ENCODE measurements around the gene NAV2.
A peak's percentile ranks its signal among the peaks of the same experiment; 100 is the strongest.

The NAV2 gene

GRCh38 chr11:19742588-19743292, 30.1 kb downstream of the NAV2 start:
- H3K4me3 ChIP-seq (replicated peaks; ENCODE audit: low read depth, low read length), result no peak overlapping the region
- peak; percentile 86 for DNase-seq (ENCODE audit: low read depth)
- TF ChIP-seq, protein P1, sequence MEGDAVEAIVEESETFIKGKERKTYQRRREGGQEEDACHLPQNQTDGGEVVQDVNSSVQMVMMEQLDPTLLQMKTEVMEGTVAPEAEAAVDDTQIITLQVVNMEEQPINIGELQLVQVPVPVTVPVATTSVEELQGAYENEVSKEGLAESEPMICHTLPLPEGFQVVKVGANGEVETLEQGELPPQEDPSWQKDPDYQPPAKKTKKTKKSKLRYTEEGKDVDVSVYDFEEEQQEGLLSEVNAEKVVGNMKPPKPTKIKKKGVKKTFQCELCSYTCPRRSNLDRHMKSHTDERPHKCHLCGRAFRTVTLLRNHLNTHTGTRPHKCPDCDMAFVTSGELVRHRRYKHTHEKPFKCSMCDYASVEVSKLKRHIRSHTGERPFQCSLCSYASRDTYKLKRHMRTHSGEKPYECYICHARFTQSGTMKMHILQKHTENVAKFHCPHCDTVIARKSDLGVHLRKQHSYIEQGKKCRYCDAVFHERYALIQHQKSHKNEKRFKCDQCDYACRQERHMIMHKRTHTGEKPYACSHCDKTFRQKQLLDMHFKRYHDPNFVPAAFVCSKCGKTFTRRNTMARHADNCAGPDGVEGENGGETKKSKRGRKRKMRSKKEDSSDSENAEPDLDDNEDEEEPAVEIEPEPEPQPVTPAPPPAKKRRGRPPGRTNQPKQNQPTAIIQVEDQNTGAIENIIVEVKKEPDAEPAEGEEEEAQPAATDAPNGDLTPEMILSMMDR (IDR thresholded peaks at IDR 0.05; ENCODE audit: low read length, missing control alignments), result peak; percentile 85

GRCh38 chr11:19743622-19744021, 31.0 kb downstream of the NAV2 start:
- TF ChIP-seq, protein P1 (IDR thresholded peaks at IDR 0.05; ENCODE audit: low read length, missing control alignments), result no peak
- DNase-seq (ENCODE audit: low read depth), result no peak
- no peak overlapping the region for H3K4me3 ChIP-seq (replicated peaks; ENCODE audit: low read depth, low read length)

- DNase-seq (ENCODE audit: low read depth), result no peak
- H3K4me3 ChIP-seq (replicated peaks; ENCODE audit: low read depth, low read length), result no peak overlapping the region
- TF ChIP-seq, protein P1 (IDR thresholded peaks at IDR 0.05; ENCODE audit: low read length, missing control alignments), result no peak
These were observed 31.5 kb downstream of the NAV2 start for GRCh38 chr11:19744130-19744529.

- H3K4me3 ChIP-seq (replicated peaks; ENCODE audit: low read depth, low read length), result no peak overlapping the region
- TF ChIP-seq, protein P1 (IDR thresholded peaks at IDR 0.05; ENCODE audit: low read length, missing control alignments), result no peak
- no peak for DNase-seq (ENCODE audit: low read depth)
These were observed 33.4 kb downstream of the NAV2 start for GRCh38 chr11:19746086-19746485.

GRCh38 chr11:19747634-19748033, 35.0 kb downstream of the NAV2 start:
- TF ChIP-seq, protein P1 (IDR thresholded peaks at IDR 0.05; ENCODE audit: low read length, missing control alignments), result no peak
- no peak for DNase-seq (ENCODE audit: low read depth)
- H3K4me3 ChIP-seq (replicated peaks; ENCODE audit: low read depth, low read length), result no peak overlapping the region

DNA sequence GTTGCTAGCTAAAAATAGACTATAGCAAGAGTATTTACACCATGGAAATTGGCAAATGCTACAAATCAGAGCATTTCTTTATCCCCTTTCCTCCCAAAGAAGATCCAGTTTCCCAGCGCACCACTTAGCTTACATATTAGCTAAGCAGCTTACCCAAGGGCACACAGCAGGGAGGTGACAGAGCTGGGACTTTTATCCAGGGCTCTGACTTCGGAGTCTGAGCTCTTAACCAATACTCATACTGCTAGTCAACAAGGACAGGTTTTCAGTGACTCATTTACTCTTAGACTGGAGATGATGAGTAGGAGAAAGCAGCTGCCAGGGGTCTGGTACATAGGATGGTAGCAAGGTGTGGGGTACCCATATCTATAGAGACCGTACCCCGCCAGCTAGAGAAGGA, 38.4 kb downstream of the NAV2 start:
- TF ChIP-seq, protein P1 (IDR thresholded peaks at IDR 0.05; ENCODE audit: low read length, missing control alignments), result no peak

More for the DNA sequence above, 38.4 kb downstream of the NAV2 start:
- H3K4me3 ChIP-seq (replicated peaks; ENCODE audit: low read depth, low read length), result no peak overlapping the region
- DNase-seq (ENCODE audit: low read depth), result no peak

All from fibroblast of pulmonary artery (primary cell).